ENCODE data around the gene PRDM11.

DNA sequence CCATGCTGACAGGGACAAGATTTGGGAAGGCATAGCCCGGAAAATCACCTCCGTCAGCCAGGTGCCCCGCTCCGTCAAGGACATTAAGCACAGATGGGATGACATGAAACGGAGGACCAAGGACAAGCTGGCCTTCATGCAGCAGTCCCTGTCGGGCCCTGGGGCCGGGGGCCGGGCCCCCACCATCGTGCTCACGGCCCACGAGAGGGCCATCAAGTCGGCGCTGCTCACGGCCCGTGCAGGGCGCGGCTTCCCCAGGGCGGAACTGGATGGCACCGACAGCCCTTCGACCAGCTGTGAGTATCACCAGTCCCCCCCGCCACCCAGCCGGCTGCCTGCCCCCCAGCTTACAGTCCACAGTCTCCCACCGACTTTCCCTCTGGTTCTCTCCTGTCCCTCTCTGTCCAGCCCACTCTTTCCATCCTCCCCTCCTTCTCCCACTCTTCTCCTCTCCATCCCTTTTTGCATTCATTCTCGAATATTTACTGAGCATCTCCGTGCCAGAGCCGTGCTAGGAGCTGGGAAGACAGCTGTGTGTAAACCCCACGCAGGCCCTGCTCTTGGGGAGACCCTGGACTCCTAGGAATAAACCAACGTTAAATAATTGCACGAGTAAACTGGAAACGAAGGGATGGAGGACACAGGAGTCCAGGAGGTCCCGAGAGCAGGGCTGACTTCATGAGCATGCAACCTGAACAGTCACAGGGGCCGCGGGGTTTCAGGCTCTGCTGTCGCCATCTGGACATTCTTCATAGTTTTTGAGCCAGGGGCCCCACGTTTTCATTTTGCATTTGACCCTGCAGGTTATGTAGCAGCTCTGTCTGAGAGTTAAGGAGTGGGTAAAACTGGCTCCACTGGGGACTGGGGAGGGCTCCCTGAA lies 62.8 kb downstream of the PRDM11 start:
- TF ChIP-seq, protein P1, sequence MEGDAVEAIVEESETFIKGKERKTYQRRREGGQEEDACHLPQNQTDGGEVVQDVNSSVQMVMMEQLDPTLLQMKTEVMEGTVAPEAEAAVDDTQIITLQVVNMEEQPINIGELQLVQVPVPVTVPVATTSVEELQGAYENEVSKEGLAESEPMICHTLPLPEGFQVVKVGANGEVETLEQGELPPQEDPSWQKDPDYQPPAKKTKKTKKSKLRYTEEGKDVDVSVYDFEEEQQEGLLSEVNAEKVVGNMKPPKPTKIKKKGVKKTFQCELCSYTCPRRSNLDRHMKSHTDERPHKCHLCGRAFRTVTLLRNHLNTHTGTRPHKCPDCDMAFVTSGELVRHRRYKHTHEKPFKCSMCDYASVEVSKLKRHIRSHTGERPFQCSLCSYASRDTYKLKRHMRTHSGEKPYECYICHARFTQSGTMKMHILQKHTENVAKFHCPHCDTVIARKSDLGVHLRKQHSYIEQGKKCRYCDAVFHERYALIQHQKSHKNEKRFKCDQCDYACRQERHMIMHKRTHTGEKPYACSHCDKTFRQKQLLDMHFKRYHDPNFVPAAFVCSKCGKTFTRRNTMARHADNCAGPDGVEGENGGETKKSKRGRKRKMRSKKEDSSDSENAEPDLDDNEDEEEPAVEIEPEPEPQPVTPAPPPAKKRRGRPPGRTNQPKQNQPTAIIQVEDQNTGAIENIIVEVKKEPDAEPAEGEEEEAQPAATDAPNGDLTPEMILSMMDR (conservative IDR thresholded peaks at IDR 0.05): no peak
- TF ChIP-seq EZH2 (IDR thresholded peaks at IDR 0.05; ENCODE audit: low read depth): no peak

Measured in PC-9 (cell line).